ENCODE measurements around the gene F8.
A peak's percentile ranks its signal among the peaks of the same experiment; 100 is the strongest.

The F8 gene

DNA sequence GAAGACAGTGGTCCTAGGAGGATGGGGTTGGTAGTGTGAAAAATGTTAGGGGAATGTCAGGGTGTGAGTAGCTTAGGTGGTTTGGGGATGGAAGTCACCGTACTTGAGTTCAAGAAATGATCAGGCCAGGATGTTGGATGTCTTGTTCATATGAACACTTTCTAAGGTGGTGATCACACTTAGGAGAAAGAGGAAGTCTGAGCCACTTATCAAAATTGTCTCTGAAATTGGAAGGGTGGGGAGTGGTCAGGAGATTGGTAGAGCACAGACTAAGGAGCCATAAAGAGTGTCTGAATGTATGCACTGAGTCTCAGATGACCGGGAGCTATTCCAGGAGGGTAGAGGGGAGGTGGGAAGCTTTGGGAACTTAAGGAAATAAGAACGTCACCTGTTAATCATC, 31.1 kb upstream of the F8 start:
- H3K4me1 Mint-ChIP-seq = peaks cover 0 to 7% of the 10 kb centered on the region in 2 donors
- no peak overlapping the region for H3K4me3 Mint-ChIP-seq
- peak overlapping the region; percentile 11 for H3K27ac Mint-ChIP-seq
- H3K36me3 Mint-ChIP-seq = peaks cover 7 to 12% of the 10 kb centered on the region in 2 donors
- no peak for DNase-seq
- H3K27me3 Mint-ChIP-seq = no peaks in the 10 kb centered on the region
- ATAC-seq (replicated peaks) = no peak
- H3K9me3 Mint-ChIP-seq = no peaks in the 10 kb centered on the region

GRCh38 chrX:155052738-155053498, 30.4 kb upstream of the F8 start:
- DNase-seq (no peak), ATAC-seq (replicated peaks) (peak in 1 of 2 donors; percentile 41)
- H3K4me3 Mint-ChIP-seq = no peak overlapping the region
- H3K27me3 Mint-ChIP-seq = no peaks in the 10 kb centered on the region
- peaks cover 0 to 7% of the 10 kb centered on the region in 2 donors for H3K4me1 Mint-ChIP-seq
- H3K9me3 Mint-ChIP-seq = no peaks in the 10 kb centered on the region
- peaks cover 7 to 12% of the 10 kb centered on the region in 2 donors for H3K36me3 Mint-ChIP-seq
- H3K27ac Mint-ChIP-seq = no peak overlapping the region

DNA sequence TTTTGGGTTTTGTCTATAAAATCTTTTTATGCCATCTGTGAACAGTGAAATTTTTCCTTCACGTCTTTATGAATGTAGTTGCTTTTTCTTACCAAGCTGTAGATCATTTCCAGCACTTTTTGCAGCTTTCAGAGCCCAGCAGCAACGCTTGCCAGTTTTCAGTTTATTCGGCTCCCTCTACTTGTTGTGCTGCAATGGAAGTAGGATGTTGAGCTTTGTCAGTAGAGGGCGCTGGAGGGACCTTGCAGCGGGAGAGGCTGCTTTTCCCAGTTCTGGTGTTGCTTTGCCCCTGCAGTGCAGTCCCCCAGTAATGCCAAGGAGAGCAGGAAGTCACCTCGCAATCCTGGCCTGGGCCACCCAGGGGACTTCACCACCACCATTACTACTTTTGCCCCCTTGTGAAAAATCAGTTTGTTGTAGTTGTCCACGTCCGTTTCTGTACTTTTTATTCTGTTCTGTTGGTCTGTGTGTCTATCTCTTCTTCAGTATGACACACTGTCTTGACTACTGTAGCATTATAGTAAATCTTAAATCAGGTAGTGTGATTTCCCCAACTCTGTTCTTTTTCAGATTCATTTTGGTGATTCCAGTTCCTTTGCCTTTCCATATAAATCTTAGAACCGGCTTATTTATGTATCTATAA, 26.6 kb upstream of the F8 start:
- Mint-ChIP-seq H3K27ac (no peak overlapping the region), H3K4me3 (no peak overlapping the region), H3K9me3 (no peaks in the 10 kb centered on the region), H3K27me3 (no peaks in the 10 kb centered on the region), H3K36me3 (peaks cover 11 to 14% of the 10 kb centered on the region in 2 donors), H3K4me1 (peaks cover 4% of the 10 kb centered on the region in 2 donors)
- DNase-seq = no peak
- ATAC-seq (replicated peaks) = peak in 1 of 2 donors; percentile 33

GRCh38 chrX:155046811-155047528, 24.4 kb upstream of the F8 start:
- Mint-ChIP-seq H3K27ac (no peak overlapping the region), H3K36me3 (peaks cover 11 to 13% of the 10 kb centered on the region in 2 donors), H3K4me3 (no peak overlapping the region), H3K4me1 (peaks cover 5 to 6% of the 10 kb centered on the region in 2 donors), H3K9me3 (no peaks in the 10 kb centered on the region), H3K27me3 (no peaks in the 10 kb centered on the region)
- no peak for DNase-seq
- no peak for ATAC-seq (replicated peaks)

DNA sequence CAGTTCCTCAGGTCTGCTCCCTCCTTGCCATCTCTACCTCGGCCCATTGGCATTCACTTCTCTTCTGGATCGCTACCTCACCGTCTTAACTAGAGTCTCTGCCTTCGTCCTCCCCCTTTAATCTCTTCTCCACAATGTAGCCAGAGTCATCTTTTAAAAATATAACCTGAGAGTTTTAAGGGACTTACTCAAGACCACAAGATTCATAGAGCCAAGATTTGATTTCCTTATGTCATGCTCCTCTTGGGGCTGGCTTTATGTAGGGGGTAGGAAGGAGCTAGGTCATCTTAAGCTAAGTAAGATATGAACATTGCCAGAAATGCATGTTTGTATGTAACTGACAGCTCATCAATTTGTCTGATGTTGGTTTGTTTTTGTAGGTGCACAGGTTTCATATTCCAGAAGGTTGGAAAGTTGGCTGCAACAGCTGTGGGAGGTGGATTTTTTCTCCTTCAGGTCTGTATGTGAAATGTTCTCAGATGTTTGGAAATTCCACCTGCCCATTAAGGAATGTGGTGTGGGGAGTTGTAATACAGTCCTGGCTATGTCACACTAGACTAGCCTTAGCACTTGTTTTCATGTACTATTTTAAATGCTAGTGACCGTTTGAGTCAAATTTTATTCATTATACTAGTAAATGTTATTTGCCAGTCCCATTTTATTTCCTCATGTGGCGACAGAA, 23.7 kb upstream of the F8 start:
- peaks cover 8 to 9% of the 10 kb centered on the region in 2 donors for H3K36me3 Mint-ChIP-seq
- no peak for DNase-seq
- peaks cover 5 to 6% of the 10 kb centered on the region in 2 donors for H3K4me1 Mint-ChIP-seq
- H3K4me3 Mint-ChIP-seq = no peak overlapping the region
- no peaks in the 10 kb centered on the region for H3K27me3 Mint-ChIP-seq
- H3K9me3 Mint-ChIP-seq = no peaks in the 10 kb centered on the region
- no peak overlapping the region for H3K27ac Mint-ChIP-seq
- no peak for ATAC-seq (replicated peaks)

GRCh38 chrX:155035688-155036087, 13.2 kb upstream of the F8 start:
- H3K4me1 Mint-ChIP-seq = peaks cover 4 to 22% of the 10 kb centered on the region in 2 donors
- H3K9me3 Mint-ChIP-seq = peaks cover 0 to 4% of the 10 kb centered on the region in 2 donors
- no peak overlapping the region for H3K27ac Mint-ChIP-seq
- DNase-seq (no peak), ATAC-seq (replicated peaks) (no peak)
- peaks cover 9 to 35% of the 10 kb centered on the region in 2 donors for H3K36me3 Mint-ChIP-seq
- no peak overlapping the region for H3K4me3 Mint-ChIP-seq
- H3K27me3 Mint-ChIP-seq = no peaks in the 10 kb centered on the region

- Mint-ChIP-seq H3K27me3 (no peaks in the 10 kb centered on the region), H3K9me3 (peaks cover 0 to under 1% of the 10 kb centered on the region in 2 donors), H3K36me3 (peaks cover 9 to 21% of the 10 kb centered on the region in 2 donors), H3K27ac (no peak overlapping the region), H3K4me3 (no peak overlapping the region), H3K4me1 (peaks cover 4 to 17% of the 10 kb centered on the region in 2 donors)
- DNase-seq = no peak
- no peak for ATAC-seq (replicated peaks)
Observed at GRCh38 chrX:155031657-155032056, 9.1 kb upstream of the F8 start.

GRCh38 chrX:155028877-155029291, 6.4 kb upstream of the F8 start:
- no peaks in the 10 kb centered on the region for H3K9me3 Mint-ChIP-seq
- peaks cover 3 to 4% of the 10 kb centered on the region in 2 donors for H3K36me3 Mint-ChIP-seq

GRCh38 chrX:155028129-155028528, 5.6 kb upstream of the F8 start:
- peaks cover 9 to 27% of the 10 kb centered on the region in 2 donors for H3K4me1 Mint-ChIP-seq
- ATAC-seq (replicated peaks) = no peak

More at GRCh38 chrX:155028877-155029291, 6.4 kb upstream of the F8 start:
- H3K27ac Mint-ChIP-seq = peak overlapping the region; percentile 15
- DNase-seq (no peak), ATAC-seq (replicated peaks) (no peak)
- no peaks in the 10 kb centered on the region for H3K27me3 Mint-ChIP-seq
- peak overlapping the region in 1 of 2 donors; percentile 32 for H3K4me3 Mint-ChIP-seq
- H3K4me1 Mint-ChIP-seq = peaks cover 9 to 27% of the 10 kb centered on the region in 2 donors

GRCh38 chrX:155027509-155028066, 5.1 kb upstream of the F8 start:
- Mint-ChIP-seq H3K4me1 (peaks cover 9 to 27% of the 10 kb centered on the region in 2 donors), H3K27me3 (no peaks in the 10 kb centered on the region)
- DNase-seq = no peak

More at GRCh38 chrX:155028129-155028528, 5.6 kb upstream of the F8 start:
- Mint-ChIP-seq H3K4me3 (peak overlapping the region; percentile 82 to 83), H3K27me3 (no peaks in the 10 kb centered on the region), H3K9me3 (no peaks in the 10 kb centered on the region), H3K27ac (no peak overlapping the region), H3K36me3 (peaks cover 3 to 4% of the 10 kb centered on the region in 2 donors)
- no peak for DNase-seq

GRCh38 chrX:155026727-155027508, 4.4 kb upstream of the F8 start, which contains the start of gene FUNDC2:
Gene FUNDC2, plus strand, starts transcription at chrX:155026844. Its CDS starts 95 bp downstream, at chrX:155026939.
- DNase-seq = peak; percentile 93
- H3K9me3 Mint-ChIP-seq = no peaks in the 10 kb centered on the region
- H3K36me3 Mint-ChIP-seq = peaks cover 3 to 4% of the 10 kb centered on the region in 2 donors
- ATAC-seq (replicated peaks) = peak; percentile 89 to 91
- H3K27ac Mint-ChIP-seq = peak within 1 kb of the TSS; percentile 96
- H3K4me3 Mint-ChIP-seq = peak within 1 kb of the TSS; percentile 82 to 83
- H3K4me1 Mint-ChIP-seq = peaks cover 9 to 27% of the 10 kb centered on the region in 2 donors
- H3K27me3 Mint-ChIP-seq = no peaks in the 10 kb centered on the region

More at GRCh38 chrX:155027509-155028066, 5.1 kb upstream of the F8 start:
- peaks cover 3 to 4% of the 10 kb centered on the region in 2 donors for H3K36me3 Mint-ChIP-seq
- ATAC-seq (replicated peaks) = peak in 1 of 2 donors; percentile 22
- H3K27ac Mint-ChIP-seq = peak overlapping the region; percentile 96
- H3K9me3 Mint-ChIP-seq = no peaks in the 10 kb centered on the region
- peak overlapping the region; percentile 82 to 83 for H3K4me3 Mint-ChIP-seq

- Mint-ChIP-seq H3K27me3 (no peaks in the 10 kb centered on the region), H3K27ac (peak overlapping the region; percentile 84), H3K9me3 (no peaks in the 10 kb centered on the region), H3K36me3 (peaks cover 3 to 4% of the 10 kb centered on the region in 2 donors), H3K4me3 (peak overlapping the region; percentile 77 to 82), H3K4me1 (peaks cover 9 to 22% of the 10 kb centered on the region in 2 donors)
- ATAC-seq (replicated peaks) (no peak), DNase-seq (no peak)
Observed at GRCh38 chrX:155026420-155026726, 3.9 kb upstream of the F8 start.
